ENCODE results near the gene PAFAH1B2.

PAFAH1B2 gene

GRCh38 chr11:117195258-117195657, 51.2 kb downstream of the PAFAH1B2 start:
- TF ChIP-seq CTCF (IDR thresholded peaks at IDR 0.05; ENCODE audit: low read depth, low read length) = no peak
- Histone ChIP-seq H3K36me3 (peaks cover 4% of the 10 kb centered on the region), H3K4me1 (no peaks in the 10 kb centered on the region), H3K4me3 (ENCODE audit: low read depth, low read length) (no peak overlapping the region), H3K27me3 (no peaks in the 10 kb centered on the region), H3K9me3 (no peaks in the 10 kb centered on the region)
- no peak for DNase-seq

- Histone ChIP-seq H3K9me3 (no peaks in the 10 kb centered on the region), H3K4me3 (ENCODE audit: low read depth, low read length) (no peak overlapping the region), H3K4me1 (no peaks in the 10 kb centered on the region), H3K36me3 (peaks cover under 1% of the 10 kb centered on the region), H3K27me3 (no peaks in the 10 kb centered on the region)
- TF ChIP-seq CTCF (IDR thresholded peaks at IDR 0.05; ENCODE audit: low read depth, low read length) = no peak
- no peak for DNase-seq
These were observed 51.7 kb downstream of the PAFAH1B2 start for GRCh38 chr11:117195761-117196160.

- no peaks in the 10 kb centered on the region for H3K4me1 ChIP-seq
- DNase-seq = no peak
- no peak overlapping the region for H3K4me3 ChIP-seq (ENCODE audit: low read depth, low read length)
These were observed 52.9 kb downstream of the PAFAH1B2 start for GRCh38 chr11:117197006-117197405.

GRCh38 chr11:117197516-117198456, 53.7 kb downstream of the PAFAH1B2 start:
- Histone ChIP-seq H3K9me3 (no peaks in the 10 kb centered on the region), H3K27me3 (no peaks in the 10 kb centered on the region), H3K36me3 (no peaks in the 10 kb centered on the region; the same call in 1 of the 2 replicates), H3K4me1 (no peaks in the 10 kb centered on the region), H3K4me3 (ENCODE audit: low read depth, low read length) (no peak overlapping the region)
- peak; percentile 63 for TF ChIP-seq CTCF (IDR thresholded peaks at IDR 0.05; ENCODE audit: low read depth, low read length)
- DNase-seq = peak; percentile 49

More at GRCh38 chr11:117197006-117197405, 52.9 kb downstream of the PAFAH1B2 start:
- Histone ChIP-seq H3K27me3 (no peaks in the 10 kb centered on the region), H3K36me3 (no peaks in the 10 kb centered on the region; the same call in 1 of the 2 replicates), H3K9me3 (no peaks in the 10 kb centered on the region)
- TF ChIP-seq CTCF (IDR thresholded peaks at IDR 0.05; ENCODE audit: low read depth, low read length) = no peak

GRCh38 chr11:117198613-117199012, 54.5 kb downstream of the PAFAH1B2 start:
- no peak overlapping the region for H3K4me3 ChIP-seq (ENCODE audit: low read depth, low read length)
- no peak for TF ChIP-seq CTCF (IDR thresholded peaks at IDR 0.05; ENCODE audit: low read depth, low read length)
- no peaks in the 10 kb centered on the region for H3K27me3 ChIP-seq
- H3K4me1 ChIP-seq = no peaks in the 10 kb centered on the region
- no peak for DNase-seq
- H3K9me3 ChIP-seq = no peaks in the 10 kb centered on the region
- H3K36me3 ChIP-seq = no peaks in the 10 kb centered on the region; the same call in 1 of the 2 replicates

Data from BE2C (cell line).